HK-2 (cell line): Measurements from ENCODE around the gene APOBEC3H.

Experiments
- DNase-seq: peaks from one replicate; pipeline ENCODE4 v3.0.0-alpha.2; 2018; ENCODE audit not compliant: unreplicated experiment

Gene APOBEC3H

DNA sequence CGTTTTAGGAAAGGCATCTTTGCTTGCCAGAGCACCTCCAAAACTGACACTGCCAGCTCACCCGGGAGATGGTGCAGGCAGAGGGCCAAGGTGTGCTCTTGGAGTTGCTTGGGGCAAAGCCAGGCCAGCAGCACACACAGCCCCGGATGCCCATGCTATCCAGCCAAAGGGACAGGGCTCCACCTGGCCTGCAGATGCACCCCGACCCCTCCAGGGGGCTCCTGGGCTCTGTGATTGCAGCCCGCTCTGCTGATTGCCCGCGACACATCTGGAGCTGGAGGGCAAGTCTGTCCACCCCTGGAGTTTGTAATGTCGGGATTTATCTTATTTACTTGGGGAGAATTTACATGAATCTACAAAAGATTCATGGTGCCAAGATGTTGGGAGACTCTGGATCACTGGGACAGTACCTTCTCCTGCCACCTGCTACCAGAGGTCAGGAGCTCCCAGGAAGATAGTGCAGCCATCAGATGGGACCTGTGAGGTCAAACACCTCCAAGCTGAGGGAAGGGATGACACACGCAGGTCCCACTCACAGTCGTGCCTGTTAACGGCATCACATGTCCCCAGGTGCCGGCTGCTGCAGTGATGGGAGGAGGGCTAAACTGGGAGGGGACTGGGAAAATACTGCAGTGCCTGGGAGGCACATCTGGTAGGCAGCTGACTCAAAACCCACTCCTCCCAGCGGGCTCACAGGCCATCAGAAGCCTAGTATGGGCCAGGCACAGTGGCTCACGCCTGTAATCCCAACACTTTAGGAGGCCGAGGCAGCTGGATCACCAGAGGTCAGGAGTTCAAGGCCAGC, 38.2 kb downstream of the APOBEC3H start:
- peak; percentile 41 for DNase-seq

DNA sequence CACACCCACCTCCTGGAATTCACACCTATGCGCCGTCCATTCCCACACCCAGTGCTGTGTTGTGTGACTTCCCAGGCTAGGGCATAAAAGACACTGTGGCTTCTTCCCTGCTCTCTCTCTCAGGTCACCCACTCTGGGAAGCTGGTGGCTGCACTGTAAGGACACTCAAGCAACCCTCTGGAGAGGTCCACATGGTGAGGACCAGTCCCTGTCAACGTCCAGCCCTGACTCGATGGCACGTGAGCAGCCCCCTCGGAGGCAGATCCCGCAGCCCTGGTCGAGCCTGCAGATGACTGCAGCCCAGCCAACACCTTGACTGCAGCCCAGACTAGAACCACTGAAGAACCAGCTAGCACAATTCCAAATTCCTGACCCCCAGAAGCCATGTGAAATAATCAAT, 39.3 kb downstream of the APOBEC3H start:
- DNase-seq = no peak

GRCh38 chr22:39138357-39138997, 41.4 kb downstream of the APOBEC3H start:
- no peak for DNase-seq

DNA sequence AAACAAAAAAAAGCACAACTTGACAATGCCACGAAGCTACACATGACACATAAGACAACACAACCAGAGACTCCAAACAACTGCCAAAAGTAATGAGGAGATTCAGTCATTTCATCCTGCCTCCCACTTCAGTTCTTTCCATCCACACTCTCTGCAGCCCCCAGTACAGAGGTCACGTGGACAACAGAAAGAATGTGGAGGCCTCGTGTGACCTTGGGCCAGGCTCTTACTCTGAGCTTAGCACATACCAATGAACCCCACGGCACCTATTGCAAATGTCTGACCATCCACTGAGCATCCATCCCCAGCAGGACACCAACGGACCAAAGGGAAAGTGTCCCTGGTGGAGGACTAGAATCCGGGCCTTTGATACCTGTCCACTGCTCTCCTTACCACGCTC, 42.9 kb downstream of the APOBEC3H start:
- no peak for DNase-seq

DNA sequence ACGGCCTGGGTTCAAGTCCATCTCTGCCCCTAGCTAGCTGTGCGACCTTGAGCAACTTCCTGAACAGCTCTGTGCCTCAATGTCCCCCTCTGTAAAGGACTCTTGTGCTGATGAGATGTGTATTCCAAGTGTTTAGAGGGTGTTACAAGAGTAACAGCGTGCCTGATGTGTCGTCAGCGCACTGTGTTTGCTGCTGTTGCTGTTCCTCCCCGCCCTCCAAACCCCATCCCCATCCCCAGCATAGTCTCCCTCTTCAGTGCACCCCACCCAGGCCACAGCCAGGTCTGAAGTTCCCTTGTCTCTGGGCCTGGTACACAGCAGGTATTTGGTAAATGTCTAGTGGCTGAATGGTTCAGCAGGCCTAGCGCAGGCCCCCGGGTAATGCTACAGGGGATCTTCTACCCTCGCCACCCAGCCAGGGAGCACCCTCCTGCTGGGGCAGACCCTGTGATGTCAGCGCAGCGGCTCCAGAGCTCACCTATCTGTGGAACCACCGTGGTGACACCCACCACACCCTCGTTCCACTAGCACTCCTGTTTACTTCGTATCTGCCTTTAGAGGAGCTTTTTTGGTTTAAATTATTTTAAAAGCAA, 45.1 kb downstream of the APOBEC3H start:
- DNase-seq = no peak

- DNase-seq = no peak
Measured at GRCh38 chr22:39144101-39144767, 47.2 kb downstream of the APOBEC3H start.

GRCh38 chr22:39146256-39147101, 49.4 kb downstream of the APOBEC3H start:
- DNase-seq = no peak

GRCh38 chr22:39147335-39148025, 50.4 kb downstream of the APOBEC3H start:
- no peak for DNase-seq

DNA sequence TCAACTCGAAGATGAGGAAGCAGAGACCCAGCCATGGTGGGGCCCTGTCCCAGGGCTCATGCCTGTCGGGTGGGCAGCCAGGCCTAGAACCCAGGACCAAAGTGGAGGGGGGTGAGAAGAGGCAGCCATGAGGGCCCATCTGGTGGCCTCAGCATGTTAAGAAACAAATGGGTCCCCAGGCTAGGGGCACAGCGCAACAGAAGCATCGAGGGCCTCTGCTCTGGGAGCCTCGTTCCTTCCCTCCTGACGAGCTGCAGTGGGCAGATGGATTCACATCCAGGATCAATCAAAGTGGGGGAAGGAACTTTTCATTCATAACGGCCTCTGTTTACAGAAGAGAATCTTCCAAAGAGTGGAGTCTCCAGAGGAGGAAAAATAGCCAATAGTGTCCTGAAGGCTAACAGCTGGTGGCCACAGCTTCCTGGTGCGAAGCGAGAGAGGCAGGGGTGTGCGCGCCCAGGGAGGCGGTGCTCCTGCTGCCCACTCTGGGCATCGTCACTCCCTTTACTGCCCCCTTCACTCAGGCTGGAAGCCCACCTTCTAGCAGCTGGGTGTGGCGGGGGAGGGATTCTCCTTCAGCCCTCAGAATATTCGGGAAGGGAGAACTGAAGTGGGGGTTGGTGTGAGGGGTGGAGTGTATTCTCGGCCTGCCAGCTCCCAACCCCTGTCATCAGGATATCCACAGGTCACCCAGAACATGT, 51.1 kb downstream of the APOBEC3H start:
- no peak for DNase-seq

GRCh38 chr22:39148727-39149535, 51.9 kb downstream of the APOBEC3H start:
- no peak for DNase-seq

- no peak for DNase-seq
Measured at GRCh38 chr22:39149915-39150847, 53.1 kb downstream of the APOBEC3H start.

- DNase-seq = no peak
Measured at GRCh38 chr22:39150848-39151215, 53.8 kb downstream of the APOBEC3H start.

- DNase-seq = no peak
Measured at GRCh38 chr22:39151329-39151975, 54.4 kb downstream of the APOBEC3H start.

DNA sequence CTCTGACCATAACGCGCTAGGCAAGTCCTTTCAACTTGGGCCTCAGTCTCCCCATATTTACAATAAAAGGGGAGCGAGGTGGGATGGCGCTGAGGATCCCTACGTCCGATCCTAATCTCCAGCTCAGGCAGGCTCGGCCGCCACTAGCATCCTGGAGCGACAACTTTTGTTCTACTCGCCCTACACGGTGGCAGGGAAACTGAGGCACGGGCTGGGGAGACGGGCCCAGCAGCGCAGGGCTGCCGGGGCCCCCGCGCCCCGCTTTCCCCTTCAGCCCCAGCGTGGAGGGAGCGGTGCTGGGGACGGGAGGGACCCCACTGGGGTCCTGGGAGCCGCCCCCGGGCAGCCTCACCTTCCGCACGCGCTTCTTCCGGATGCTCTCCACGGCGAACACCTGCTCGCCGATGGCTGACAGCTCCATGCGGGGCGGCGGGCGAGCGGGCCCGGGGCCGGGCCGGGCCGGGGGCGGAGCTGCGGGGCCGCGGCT, 55.0 kb downstream of the APOBEC3H start:
- no peak for DNase-seq

GRCh38 chr22:39152511-39153219, 55.6 kb downstream of the APOBEC3H start, which contains the start of gene CBX7:
Gene CBX7, minus strand, starts transcription at chr22:39152680. Its CDS starts 236 bp downstream, at chr22:39152444.
- DNase-seq = peak; percentile 92

DNA sequence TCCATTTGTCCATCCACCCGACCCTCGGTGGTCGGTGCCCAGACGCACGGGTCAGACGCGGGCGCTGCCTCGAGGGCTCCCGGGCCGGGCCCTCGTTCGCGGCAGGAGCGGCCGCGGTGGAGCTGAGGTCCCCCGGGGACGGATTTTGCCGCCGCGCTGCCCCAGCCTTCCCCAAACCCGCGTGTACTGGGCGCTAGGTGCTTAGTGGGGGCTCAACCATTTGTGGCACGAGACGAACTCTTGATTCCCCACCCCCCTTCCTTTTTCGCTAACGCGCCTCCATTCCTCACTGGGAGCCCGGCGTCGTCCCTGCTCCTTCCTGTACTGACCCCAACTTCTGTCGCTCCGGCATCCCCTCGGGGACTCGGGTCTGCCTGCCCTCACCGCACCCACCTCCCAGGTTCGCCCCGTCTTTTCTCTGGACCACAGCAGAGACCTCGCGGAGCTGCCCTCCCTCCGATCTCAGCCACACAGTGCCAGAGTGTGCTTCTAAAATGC, 56.2 kb downstream of the APOBEC3H start:
- no peak for DNase-seq
